HepG2 (cell line): Measurements from ENCODE around the gene EED. TPM values are rescaled to one million over a fixed set of nuclear protein-coding genes. Genes with fewer than 3 reads are reported as not detected.
A peak's percentile ranks its signal among the peaks of the same experiment; 100 is the strongest.

Experiments
- ADNP ChIP-seq: sonication (generic); formaldehyde crosslinking; IDR thresholded peaks from 2 replicates; pipeline ENCODE4 v1.4.0; 2020; ENCODE audit warnings: missing genetic modification reagents
- AHR ChIP-seq: IDR thresholded peaks from 2 replicates; pipeline ENCODE4 v1.6.1; 2018; ENCODE audit warnings: missing genetic modification reagents, missing compliant biosample characterization
- CBFB ChIP-seq: sonication (generic); formaldehyde crosslinking; IDR thresholded peaks from 2 replicates; pipeline ENCODE4 v1.4.0; 2020; ENCODE audit warnings: missing genetic modification reagents
- HNRNPH1 ChIP-seq: fragments of 200-400 bp; formaldehyde crosslinking; optimal IDR thresholded peaks from 2 replicates; pipeline ENCODE3; 2017; ENCODE audit warnings: mild to moderate bottlenecking, low read depth, low read length
- HOMEZ ChIP-seq: IDR thresholded peaks from 2 replicates; pipeline ENCODE4 v1.6.1; 2016; ENCODE audit warnings: low read depth
- JARID2 ChIP-seq: sonication (generic); formaldehyde crosslinking; IDR thresholded peaks from 2 replicates; pipeline ENCODE4 v1.8.1; 2023; ENCODE audit warnings: missing genetic modification reagents, inconsistent platforms; ENCODE audit not compliant: insufficient replicate concordance
- JDP2 ChIP-seq: sonication (generic); formaldehyde crosslinking; IDR thresholded peaks from 2 replicates; pipeline ENCODE4 v1.8.1; 2022; ENCODE audit warnings: missing genetic modification reagents, borderline replicate concordance
- LBX2 ChIP-seq: sonication (generic); formaldehyde crosslinking; IDR thresholded peaks from 2 replicates; pipeline ENCODE4 v1.5.0; 2020; ENCODE audit warnings: missing genetic modification reagents, mild to moderate bottlenecking, borderline replicate concordance
- MLX ChIP-seq: IDR thresholded peaks from 2 replicates; pipeline ENCODE4 v1.6.1; 2016
- MXD4 ChIP-seq: IDR thresholded peaks from 2 replicates; pipeline ENCODE4 v1.6.1; 2016; ENCODE audit warnings: mild to moderate bottlenecking, missing biosample characterization, missing genetic modification reagents
- NR2F6 ChIP-seq, 2 experiments: IDR thresholded peaks; 2 replicates each; pipeline ENCODE4 v1.6.1; 2016; ENCODE audit warnings: antibody characterized with exemption in 1 of 2, mild to moderate bottlenecking in 1 of 2
- SALL2 ChIP-seq: sonication (generic); formaldehyde crosslinking; IDR thresholded peaks from 2 replicates; pipeline ENCODE4 v1.8.1; 2023; ENCODE audit warnings: mild to moderate bottlenecking, missing genetic modification reagents, inconsistent platforms
- ZNF142 ChIP-seq: sonication (generic); formaldehyde crosslinking; IDR thresholded peaks from 2 replicates; pipeline ENCODE4 v1.4.0; 2020; ENCODE audit warnings: missing genetic modification reagents
- ZNF382 ChIP-seq: sonication (generic); formaldehyde crosslinking; IDR thresholded peaks from 2 replicates; pipeline ENCODE4 v1.5.0; 2020; ENCODE audit warnings: missing genetic modification reagents, mild to moderate bottlenecking, borderline replicate concordance
- ZNF501 ChIP-seq: sonication (generic); formaldehyde crosslinking; IDR thresholded peaks from 2 replicates; pipeline ENCODE4 v1.5.1; 2020; ENCODE audit warnings: mild to moderate bottlenecking, moderate library complexity, missing genetic modification reagents
- polyA plus RNA-seq, 8 experiments: library from polyadenylated mRNA; depleted of rRNA in 3 of 8; stranded (reverse) in 7 of 8; unstranded in 1 of 8; fragments of >200 nt; fragmentation: Illumina TruSeq in 4 of 8; extraction: Trizol in 4 of 8; gene quantifications; 2 replicates each; pipeline versions ENCODE4 v1.2.1 to v1.2.3, GENCODE V29; 2011 to 2016; ENCODE audit warnings: low read depth in 4 of 8, missing spikeins in 1 of 8, mixed read lengths in 1 of 8; ENCODE audit not compliant: insufficient read depth in 1 of 8
- total RNA-seq, 5 experiments: library from RNA; depleted of rRNA; stranded (reverse); fragments of >200 nt; fragmentation: Illumina TruSeq; extraction: Trizol; gene quantifications; 2 replicates each; pipeline ENCODE4 v1.2.3, GENCODE V29; 2016; ENCODE audit warnings: low read depth in 1 of 5
- TF ChIP-seq, protein P1 (sequence below): IDR thresholded peaks from 2 replicates; pipeline ENCODE4 v1.6.1; 2016; ENCODE audit warnings: missing genetic modification reagents, missing compliant biosample characterization
- TF ChIP-seq, protein P2 (sequence below): sonication (generic); formaldehyde crosslinking; IDR thresholded peaks from 2 replicates; pipeline ENCODE4 v1.8.1; 2022; ENCODE audit warnings: low read depth, mild to moderate bottlenecking, missing genetic modification reagents

The EED gene
- total and polyA plus RNA-seq, 2 of the 13 experiments (the other 11 are each of a cell fraction or from before 2014, with no cell fraction given), result 11.0 to 28.4 TPM

- TF ChIP-seq, protein P1, sequence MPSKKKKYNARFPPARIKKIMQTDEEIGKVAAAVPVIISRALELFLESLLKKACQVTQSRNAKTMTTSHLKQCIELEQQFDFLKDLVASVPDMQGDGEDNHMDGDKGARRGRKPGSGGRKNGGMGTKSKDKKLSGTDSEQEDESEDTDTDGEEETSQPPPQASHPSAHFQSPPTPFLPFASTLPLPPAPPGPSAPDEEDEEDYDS (CRISPR knock-in tag), result peak; percentile 66; the same call in 1 of the 2 replicates
- TF ChIP-seq NR2F6 (IDR thresholded peaks at IDR 0.05), result peak; percentile 87
- TF ChIP-seq NR2F6 (CRISPR knock-in tag; IDR thresholded peaks at IDR 0.05), result peak; percentile 91
- no peak for TF ChIP-seq JDP2 (CRISPR knock-in tag)
- peak; percentile 79; the same call in 1 of the 2 replicates for TF ChIP-seq CBFB (CRISPR knock-in tag)
- peak; percentile 86 for TF ChIP-seq AHR (CRISPR knock-in tag)
- peak; percentile 61; the same call in 1 of the 2 replicates for TF ChIP-seq ZNF142 (CRISPR knock-in tag)
- no peak for TF ChIP-seq ADNP (CRISPR knock-in tag)
- no peak for TF ChIP-seq HNRNPH1
- TF ChIP-seq MLX, result 0 out of 2 replicates have a peak, but pooled peaks have one; percentile 40
- no peak for TF ChIP-seq JARID2 (CRISPR knock-in tag)
- 0 out of 2 replicates have a peak, but pooled peaks have one; percentile 56 for TF ChIP-seq MXD4 (CRISPR knock-in tag)
- TF ChIP-seq ZNF382, result no peak
- peak; percentile 60; the same call in 1 of the 2 replicates for TF ChIP-seq HOMEZ (CRISPR knock-in tag)
- TF ChIP-seq SALL2, result peak; percentile 88; the same call in 1 of the 2 replicates
- peak; percentile 97 for TF ChIP-seq ZNF501
- TF ChIP-seq, protein P2, sequence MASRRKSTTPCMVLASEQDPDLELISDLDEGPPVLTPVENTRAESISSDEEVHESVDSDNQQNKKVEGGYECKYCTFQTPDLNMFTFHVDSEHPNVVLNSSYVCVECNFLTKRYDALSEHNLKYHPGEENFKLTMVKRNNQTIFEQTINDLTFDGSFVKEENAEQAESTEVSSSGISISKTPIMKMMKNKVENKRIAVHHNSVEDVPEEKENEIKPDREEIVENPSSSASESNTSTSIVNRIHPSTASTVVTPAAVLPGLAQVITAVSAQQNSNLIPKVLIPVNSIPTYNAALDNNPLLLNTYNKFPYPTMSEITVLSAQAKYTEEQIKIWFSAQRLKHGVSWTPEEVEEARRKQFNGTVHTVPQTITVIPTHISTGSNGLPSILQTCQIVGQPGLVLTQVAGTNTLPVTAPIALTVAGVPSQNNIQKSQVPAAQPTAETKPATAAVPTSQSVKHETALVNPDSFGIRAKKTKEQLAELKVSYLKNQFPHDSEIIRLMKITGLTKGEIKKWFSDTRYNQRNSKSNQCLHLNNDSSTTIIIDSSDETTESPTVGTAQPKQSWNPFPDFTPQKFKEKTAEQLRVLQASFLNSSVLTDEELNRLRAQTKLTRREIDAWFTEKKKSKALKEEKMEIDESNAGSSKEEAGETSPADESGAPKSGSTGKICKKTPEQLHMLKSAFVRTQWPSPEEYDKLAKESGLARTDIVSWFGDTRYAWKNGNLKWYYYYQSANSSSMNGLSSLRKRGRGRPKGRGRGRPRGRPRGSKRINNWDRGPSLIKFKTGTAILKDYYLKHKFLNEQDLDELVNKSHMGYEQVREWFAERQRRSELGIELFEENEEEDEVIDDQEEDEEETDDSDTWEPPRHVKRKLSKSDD (CRISPR knock-in tag), result no peak
- no peak for TF ChIP-seq LBX2 (CRISPR knock-in tag)
Measured at GRCh38 chr11:86302092-86302793, 57.7 kb downstream of the EED start, which contains the start of gene HIKESHI (continued).
